ENCODE results near the gene AGPAT2.

The AGPAT2 gene

GRCh38 chr9:136625101-136626065, 61.9 kb downstream of the AGPAT2 start:
- no peak for DNase-seq (ENCODE audit: low spot score)

DNA sequence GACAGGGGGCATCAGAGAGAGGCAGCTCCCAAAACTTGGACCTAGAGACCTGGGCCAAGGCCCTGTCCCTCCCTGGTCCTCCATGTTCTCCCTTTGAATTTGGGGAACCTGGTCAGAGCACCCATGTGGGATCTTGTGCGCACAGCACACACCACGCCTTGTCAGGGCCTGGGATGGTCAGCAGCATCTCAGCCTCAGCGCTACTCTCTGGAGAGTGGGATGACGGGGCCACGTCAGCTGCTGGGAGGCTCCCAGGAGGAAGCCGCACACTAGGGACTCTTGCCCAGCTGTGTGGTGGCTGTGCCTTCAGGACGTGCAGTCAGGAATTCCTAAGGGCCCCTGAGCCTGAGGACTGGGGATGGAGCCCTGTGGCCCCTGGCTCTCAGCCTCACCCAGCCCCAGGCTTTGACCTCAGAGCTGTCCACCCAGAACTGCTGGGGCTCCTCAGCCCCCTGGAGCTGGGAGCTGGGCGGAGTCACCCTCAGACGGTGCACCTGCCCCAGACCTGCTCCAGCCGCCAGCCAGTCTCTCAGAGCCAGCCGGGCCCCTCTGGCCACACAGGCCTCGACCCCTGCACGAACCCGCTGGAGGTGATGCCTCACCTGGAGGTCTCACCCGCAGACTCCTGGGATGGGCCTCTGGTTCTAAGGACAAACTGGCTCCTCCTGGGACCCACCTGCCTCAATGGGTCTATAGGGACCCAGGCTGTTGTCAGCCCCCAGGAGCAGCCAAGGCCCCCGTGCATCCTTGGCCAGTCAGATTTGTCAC, 62.9 kb downstream of the AGPAT2 start:
- no peak for DNase-seq (ENCODE audit: low spot score)

- no peak for DNase-seq (ENCODE audit: low spot score)
Measured at GRCh38 chr9:136623842-136624183, 63.4 kb downstream of the AGPAT2 start.
